ENCODE measurements around the gene CCDC110. TPM values are rescaled to one million over a fixed set of nuclear protein-coding genes. Genes with fewer than 3 reads are reported as not detected.

Gene CCDC110
- total and polyA plus RNA-seq, 2 of the 13 experiments (the other 11 are each of a cell fraction or from before 2014, with no cell fraction given), result not detected

DNA sequence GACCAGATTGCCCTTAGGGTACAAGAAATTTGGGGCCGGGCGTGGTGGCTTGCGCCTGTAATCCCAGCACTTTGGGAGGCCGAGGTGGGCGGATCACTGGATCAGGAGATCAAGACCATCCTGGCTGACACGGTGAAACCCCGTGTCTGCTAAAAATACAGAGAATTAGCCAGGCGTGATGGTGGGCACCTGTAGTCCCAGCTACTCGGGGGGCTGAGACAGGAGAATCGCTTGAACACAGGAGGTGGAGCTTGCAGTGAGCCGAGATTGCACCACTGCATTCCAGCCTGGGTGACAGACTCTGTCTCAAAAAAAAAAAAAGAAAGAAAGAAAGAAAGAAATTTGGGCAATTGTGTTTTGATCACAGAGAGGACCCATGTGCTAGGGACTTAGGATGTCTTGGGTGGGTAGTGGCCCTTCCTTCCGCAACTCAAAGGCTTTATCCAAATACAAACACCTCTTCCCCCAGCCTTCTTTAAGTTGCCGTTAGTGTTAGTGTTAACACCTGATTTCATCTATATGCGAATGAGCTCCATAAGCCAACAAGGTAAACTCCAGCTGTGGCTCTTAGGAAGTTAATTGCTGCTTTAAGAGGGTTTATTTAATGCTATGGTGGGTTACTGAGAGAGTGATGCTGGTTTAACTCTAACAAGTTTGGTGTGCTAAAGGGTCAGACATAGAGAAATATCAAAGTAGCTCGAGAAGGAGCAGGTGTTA, 8.6 kb upstream of the CCDC110 start:
- DNase-seq (ENCODE audit: low spot score), result no peak
- H3K79me2 ChIP-seq (ENCODE audit: insufficient read depth, low read length), result no peaks in the 10 kb centered on the region
- no peaks in the 10 kb centered on the region for H3K36me3 ChIP-seq (replicated peaks in 1 of 2; ENCODE audit: control insufficient read depth in 1 of 2, insufficient read depth in 2 of 2, low read length in 2 of 2)
- intact Hi-C loops (cut with micrococcal nuclease; ENCODE audit: unreplicated experiment) (no loop called here), in situ Hi-C loops (cut with HindIII; ENCODE audit: extremely low pct_ligation_motif_present, low pct_unique_long_range_greater_than_20kb) (no loop called here)
- H3K27me3 ChIP-seq (ENCODE audit: control insufficient read depth in 1 of 2, insufficient read depth in 2 of 2, low read length in 2 of 2), result peaks cover 1 to 34% of the 10 kb centered on the region in 2 experiments; a peak in 2 of 5 replicates
- 42% methylated on average over 15 of the region's 15 CpGs for WGBS (ENCODE audit: low lambda C conversion rate)
- no peak overlapping the region for H3K4me2 ChIP-seq (ENCODE audit: low read depth, low read length)
- CTCF ChIA-PET (ENCODE audit: low intra/inter-chr PET ratio, low total read pairs), result no interaction called here
- H2AFZ ChIP-seq (ENCODE audit: low read length), result no peak overlapping the region
- no peak overlapping the region for H3K4me3 ChIP-seq (replicated peaks in 1 of 3; ENCODE audit: insufficient read depth in 1 of 3, low read depth in 2 of 3, low read length in 3 of 3)
- no peak overlapping the region for H3K27ac ChIP-seq (ENCODE audit: extremely low read length, insufficient read depth, low read length)
- no TSS peak for BruUV-seq (replicated peaks)
- H3K9ac ChIP-seq (ENCODE audit: insufficient read depth, low read depth, low read length), result no peak overlapping the region
- H4K20me1 ChIP-seq (ENCODE audit: insufficient read depth, low read length), result no peaks in the 10 kb centered on the region
- H3K9me3 ChIP-seq (ENCODE audit: low read length), result no peaks in the 10 kb centered on the region
- FAIRE-seq, result no peak
- POLR2A ChIA-PET, result no interaction called here
- no peaks in the 10 kb centered on the region for H3K4me1 ChIP-seq (ENCODE audit: insufficient read depth, low read length)
- no peak for ATAC-seq
- TF ChIP-seq RAD51 (IDR thresholded peaks at IDR 0.05; ENCODE audit: borderline replicate concordance) (no peak), YEATS2 (CRISPR knock-in tag; IDR thresholded peaks at IDR 0.05; ENCODE audit: borderline replicate concordance) (no peak), ZNF17 (CRISPR knock-in tag; IDR thresholded peaks at IDR 0.05) (no peak), BRD4 (CRISPR knock-in tag; IDR thresholded peaks at IDR 0.05) (no peak), HMG20B (CRISPR knock-in tag; conservative IDR thresholded peaks at IDR 0.05) (no peak), HOXD1 (CRISPR knock-in tag; IDR thresholded peaks at IDR 0.05) (no peak), ZNF3 (CRISPR knock-in tag; IDR thresholded peaks at IDR 0.05) (no peak), IRX3 (CRISPR knock-in tag; IDR thresholded peaks at IDR 0.05; ENCODE audit: borderline replicate concordance, low read depth) (no peak), KDM4B (CRISPR knock-in tag; IDR thresholded peaks at IDR 0.05) (no peak), KLF12 (CRISPR knock-in tag; IDR thresholded peaks at IDR 0.05; ENCODE audit: borderline replicate concordance) (no peak), PRDM15 (CRISPR knock-in tag; IDR thresholded peaks at IDR 0.05) (no peak), FOXP1 (IDR thresholded peaks at IDR 0.05) (no peak), FOXP1 (CRISPR knock-in tag; IDR thresholded peaks at IDR 0.05) (no peak), ZFYVE20 (CRISPR knock-in tag; IDR thresholded peaks at IDR 0.05; ENCODE audit: borderline replicate concordance, low read depth) (no peak), ARNTL (CRISPR knock-in tag; IDR thresholded peaks at IDR 0.05) (no peak), E2F1 (CRISPR knock-in tag; IDR thresholded peaks at IDR 0.05) (no peak)
- TF ChIP-seq, protein P1, sequence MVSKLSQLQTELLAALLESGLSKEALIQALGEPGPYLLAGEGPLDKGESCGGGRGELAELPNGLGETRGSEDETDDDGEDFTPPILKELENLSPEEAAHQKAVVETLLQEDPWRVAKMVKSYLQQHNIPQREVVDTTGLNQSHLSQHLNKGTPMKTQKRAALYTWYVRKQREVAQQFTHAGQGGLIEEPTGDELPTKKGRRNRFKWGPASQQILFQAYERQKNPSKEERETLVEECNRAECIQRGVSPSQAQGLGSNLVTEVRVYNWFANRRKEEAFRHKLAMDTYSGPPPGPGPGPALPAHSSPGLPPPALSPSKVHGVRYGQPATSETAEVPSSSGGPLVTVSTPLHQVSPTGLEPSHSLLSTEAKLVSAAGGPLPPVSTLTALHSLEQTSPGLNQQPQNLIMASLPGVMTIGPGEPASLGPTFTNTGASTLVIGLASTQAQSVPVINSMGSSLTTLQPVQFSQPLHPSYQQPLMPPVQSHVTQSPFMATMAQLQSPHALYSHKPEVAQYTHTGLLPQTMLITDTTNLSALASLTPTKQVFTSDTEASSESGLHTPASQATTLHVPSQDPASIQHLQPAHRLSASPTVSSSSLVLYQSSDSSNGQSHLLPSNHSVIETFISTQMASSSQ (IDR thresholded peaks at IDR 0.05; ENCODE audit: low read depth), result no peak
- TF ChIP-seq, protein P1 (CRISPR knock-in tag; IDR thresholded peaks at IDR 0.05; ENCODE audit: borderline replicate concordance), result no peak
